ENCODE measurements around the gene UBFD1. TPM values are rescaled to one million over a fixed set of nuclear protein-coding genes. Genes with fewer than 3 reads are reported as not detected.
"Not testable (repeated sequence)": the region's sequence is repeated elsewhere in the genome, so short reads cannot be mapped to it uniquely, and the experiment has no call there.

UBFD1 gene
- polyA plus RNA-seq, 2 donors, result 3.8 to 7.5 TPM

GRCh38 chr16:23538919-23539278 lies 18.6 kb upstream of the UBFD1 start:
- 92 to 93% methylated on average over 1 of the region's 1 CpG for WGBS, 2 donors
- no peaks in the 10 kb centered on the region for H3K9me3 ChIP-seq (ENCODE audit: control insufficient read depth in 2 of 2, insufficient read depth in 1 of 2, low read depth in 1 of 2, low read length in 1 of 2)
- peaks cover 4 to 19% of the 10 kb centered on the region in 2 donors for H3K36me3 ChIP-seq (ENCODE audit: control insufficient read depth in 2 of 2, insufficient read depth in 2 of 2, low read length in 1 of 2)
- no peaks in the 10 kb centered on the region for H3K27me3 ChIP-seq (ENCODE audit: control insufficient read depth in 1 of 2, insufficient read depth in 2 of 2, low read length in 2 of 2)
- H3K4me3 ChIP-seq (ENCODE audit: low read depth in 1 of 2, low read length in 2 of 2), result no peak overlapping the region
- no peak overlapping the region for H3K27ac ChIP-seq (ENCODE audit: low read depth in 2 of 2, low read length in 1 of 2)
- H3K4me1 ChIP-seq (ENCODE audit: control insufficient read depth in 2 of 2, insufficient read depth in 2 of 2, low read length in 1 of 2), result no peaks in the 10 kb centered on the region

DNA sequence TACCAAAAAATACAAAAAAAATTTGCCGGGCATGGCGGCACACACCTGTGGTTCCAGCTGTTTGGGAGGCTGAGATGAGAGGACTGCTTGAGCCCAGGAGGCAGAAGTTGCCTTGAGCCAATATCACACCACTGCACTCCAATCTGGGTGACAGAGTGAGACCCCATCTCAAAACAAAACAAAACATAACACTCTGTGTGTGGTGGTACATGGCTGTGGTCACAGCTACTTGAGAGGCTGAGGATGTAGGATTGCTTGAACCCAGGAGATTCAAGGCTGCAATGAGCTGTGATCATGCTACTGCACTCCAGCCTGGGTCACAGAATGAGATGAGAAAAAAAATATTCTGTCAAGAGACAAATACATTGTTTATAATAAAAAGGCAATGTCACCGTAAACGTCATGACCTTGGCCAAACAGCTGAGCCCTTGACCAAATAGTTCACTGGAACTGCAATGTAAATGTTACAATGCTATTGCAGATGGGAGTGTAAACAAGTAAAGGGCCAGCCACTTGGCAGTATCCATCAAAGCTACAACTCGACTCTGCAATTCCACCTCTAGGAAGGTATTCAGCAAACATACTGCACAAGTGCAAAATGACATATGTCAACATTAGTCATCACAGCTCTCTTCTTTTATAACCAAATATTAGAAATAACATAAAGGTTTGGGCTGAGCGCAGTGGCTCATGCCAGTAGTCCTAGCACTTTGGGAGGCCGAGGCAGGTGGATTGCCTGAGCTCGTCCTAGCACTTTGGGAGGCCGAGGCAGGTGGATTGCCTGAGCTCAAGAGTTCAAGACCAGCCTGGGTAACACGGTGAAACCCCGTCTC lies 17.3 kb upstream of the UBFD1 start:
- no peaks in the 10 kb centered on the region for H3K27me3 ChIP-seq (ENCODE audit: control insufficient read depth in 1 of 2, insufficient read depth in 2 of 2, low read length in 2 of 2)
- no peak overlapping the region for H3K27ac ChIP-seq (ENCODE audit: low read depth in 2 of 2, low read length in 1 of 2)

GRCh38 chr16:23540817-23541178 lies 16.7 kb upstream of the UBFD1 start:
- not testable (repeated sequence) for H3K27me3 ChIP-seq (ENCODE audit: control insufficient read depth in 1 of 2, insufficient read depth in 2 of 2, low read length in 2 of 2); H3K4me3 ChIP-seq (ENCODE audit: low read depth in 1 of 2, low read length in 2 of 2); H3K9me3 ChIP-seq (ENCODE audit: control insufficient read depth in 2 of 2, insufficient read depth in 1 of 2, low read depth in 1 of 2, low read length in 1 of 2); H3K27ac ChIP-seq (ENCODE audit: low read depth in 2 of 2, low read length in 1 of 2); H3K4me1 ChIP-seq (ENCODE audit: control insufficient read depth in 2 of 2, insufficient read depth in 2 of 2, low read length in 1 of 2)
- H3K36me3 ChIP-seq (ENCODE audit: control insufficient read depth in 2 of 2, insufficient read depth in 2 of 2, low read length in 1 of 2), result peaks cover 3 to 14% of the 10 kb centered on the region in 2 donors
- 99% methylated on average over 3 of the region's 3 CpGs for WGBS, 2 donors

More for the DNA sequence above, 17.3 kb upstream of the UBFD1 start:
- Histone ChIP-seq H3K36me3 (ENCODE audit: control insufficient read depth in 2 of 2, insufficient read depth in 2 of 2, low read length in 1 of 2) (peaks cover 2 to 13% of the 10 kb centered on the region in 2 donors), H3K9me3 (ENCODE audit: control insufficient read depth in 2 of 2, insufficient read depth in 1 of 2, low read depth in 1 of 2, low read length in 1 of 2) (no peaks in the 10 kb centered on the region), H3K4me1 (ENCODE audit: control insufficient read depth in 2 of 2, insufficient read depth in 2 of 2, low read length in 1 of 2) (peaks cover 0 to under 1% of the 10 kb centered on the region in 2 donors), H3K4me3 (ENCODE audit: low read depth in 1 of 2, low read length in 2 of 2) (no peak overlapping the region)
- WGBS, 2 donors, result 87 to 88% methylated on average over 11 of the region's 11 CpGs

DNA sequence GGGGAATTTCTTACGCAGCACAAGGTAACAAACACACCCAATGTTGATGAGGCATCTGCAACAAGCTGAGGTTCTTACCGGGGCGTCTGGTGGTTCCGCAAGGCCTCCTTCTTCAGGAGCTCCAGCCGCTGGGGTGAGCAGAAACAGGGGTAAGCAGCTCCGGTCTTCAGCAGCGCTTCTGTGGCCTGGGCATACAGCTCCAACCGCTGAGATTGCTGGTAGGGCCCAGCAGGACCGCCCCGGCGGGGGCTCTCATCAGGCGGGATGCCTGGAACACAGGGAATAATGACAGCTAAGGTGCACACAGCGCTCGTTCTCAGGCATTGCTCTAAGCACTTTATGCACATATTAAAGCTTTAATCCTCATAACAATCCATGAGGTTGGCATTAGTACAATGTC lies 13.1 kb upstream of the UBFD1 start:
- H3K27ac ChIP-seq (ENCODE audit: low read depth in 2 of 2, low read length in 1 of 2), result no peak overlapping the region
- no peak overlapping the region for H3K4me3 ChIP-seq (ENCODE audit: low read depth in 1 of 2, low read length in 2 of 2)
- H3K27me3 ChIP-seq (ENCODE audit: control insufficient read depth in 1 of 2, insufficient read depth in 2 of 2, low read length in 2 of 2), result no peaks in the 10 kb centered on the region
- peaks cover 0 to 2% of the 10 kb centered on the region in 2 donors for H3K4me1 ChIP-seq (ENCODE audit: control insufficient read depth in 2 of 2, insufficient read depth in 2 of 2, low read length in 1 of 2)
- H3K36me3 ChIP-seq (ENCODE audit: control insufficient read depth in 2 of 2, insufficient read depth in 2 of 2, low read length in 1 of 2), result peaks cover 3 to 25% of the 10 kb centered on the region in 2 donors
- H3K9me3 ChIP-seq (ENCODE audit: control insufficient read depth in 2 of 2, insufficient read depth in 1 of 2, low read depth in 1 of 2, low read length in 1 of 2), result no peaks in the 10 kb centered on the region
- 95 to 97% methylated on average over 14 of the region's 14 CpGs for WGBS, 2 donors

GRCh38 chr16:23549938-23550337 lies 7.6 kb upstream of the UBFD1 start:
- Histone ChIP-seq H3K27ac (ENCODE audit: low read depth in 2 of 2, low read length in 1 of 2) (no peak overlapping the region), H3K36me3 (ENCODE audit: control insufficient read depth in 2 of 2, insufficient read depth in 2 of 2, low read length in 1 of 2) (peaks cover 5 to 32% of the 10 kb centered on the region in 2 donors), H3K27me3 (ENCODE audit: control insufficient read depth in 1 of 2, insufficient read depth in 2 of 2, low read length in 2 of 2) (no peaks in the 10 kb centered on the region), H3K4me1 (ENCODE audit: control insufficient read depth in 2 of 2, insufficient read depth in 2 of 2, low read length in 1 of 2) (peaks cover 0 to 2% of the 10 kb centered on the region in 2 donors), H3K4me3 (ENCODE audit: low read depth in 1 of 2, low read length in 2 of 2) (no peak overlapping the region), H3K9me3 (ENCODE audit: control insufficient read depth in 2 of 2, insufficient read depth in 1 of 2, low read depth in 1 of 2, low read length in 1 of 2) (no peaks in the 10 kb centered on the region)
- 96 to 97% methylated on average over 5 of the region's 5 CpGs for WGBS, 2 donors

DNA sequence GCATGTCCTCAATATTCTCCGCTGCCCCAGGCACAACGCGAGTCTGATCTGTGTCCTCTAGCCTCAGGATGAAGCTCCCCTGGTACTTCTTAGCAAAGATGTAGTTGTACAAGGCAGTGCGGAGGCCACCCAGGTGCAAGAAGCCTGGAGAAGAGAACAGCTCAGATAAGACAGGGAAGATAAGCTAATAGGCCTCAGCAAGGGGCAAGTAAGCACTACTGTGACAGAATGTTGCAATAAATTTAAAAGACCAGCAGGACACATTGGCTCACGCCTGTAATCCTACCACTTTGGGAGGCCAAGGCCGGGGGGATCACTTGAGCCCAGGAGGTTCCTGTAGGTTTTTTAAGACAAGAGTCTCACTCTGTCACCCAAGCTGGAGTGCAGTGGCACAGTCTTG lies 5.4 kb upstream of the UBFD1 start:
- Histone ChIP-seq H3K27me3 (ENCODE audit: control insufficient read depth in 1 of 2, insufficient read depth in 2 of 2, low read length in 2 of 2) (no peaks in the 10 kb centered on the region), H3K36me3 (ENCODE audit: control insufficient read depth in 2 of 2, insufficient read depth in 2 of 2, low read length in 1 of 2) (peaks cover 2 to 29% of the 10 kb centered on the region in 2 donors), H3K4me1 (ENCODE audit: control insufficient read depth in 2 of 2, insufficient read depth in 2 of 2, low read length in 1 of 2) (no peaks in the 10 kb centered on the region), H3K9me3 (ENCODE audit: control insufficient read depth in 2 of 2, insufficient read depth in 1 of 2, low read depth in 1 of 2, low read length in 1 of 2) (no peaks in the 10 kb centered on the region), H3K4me3 (ENCODE audit: low read depth in 1 of 2, low read length in 2 of 2) (no peak overlapping the region), H3K27ac (ENCODE audit: low read depth in 2 of 2, low read length in 1 of 2) (no peak overlapping the region)
- 76 to 86% methylated on average over 6 of the region's 6 CpGs for WGBS, 2 donors

GRCh38 chr16:23554536-23554935 lies 3.0 kb upstream of the UBFD1 start:
- H3K27ac ChIP-seq (ENCODE audit: low read depth in 2 of 2, low read length in 1 of 2), result no peak overlapping the region
- no peak overlapping the region for H3K4me3 ChIP-seq (ENCODE audit: low read depth in 1 of 2, low read length in 2 of 2)
- H3K9me3 ChIP-seq (ENCODE audit: control insufficient read depth in 2 of 2, insufficient read depth in 1 of 2, low read depth in 1 of 2, low read length in 1 of 2), result no peaks in the 10 kb centered on the region
- WGBS, 2 donors, result 83 to 89% methylated on average over 3 of the region's 3 CpGs
- no peaks in the 10 kb centered on the region for H3K27me3 ChIP-seq (ENCODE audit: control insufficient read depth in 1 of 2, insufficient read depth in 2 of 2, low read length in 2 of 2)
- H3K36me3 ChIP-seq (ENCODE audit: control insufficient read depth in 2 of 2, insufficient read depth in 2 of 2, low read length in 1 of 2), result peaks cover 2 to 17% of the 10 kb centered on the region in 2 donors
- H3K4me1 ChIP-seq (ENCODE audit: control insufficient read depth in 2 of 2, insufficient read depth in 2 of 2, low read length in 1 of 2), result no peaks in the 10 kb centered on the region

GRCh38 chr16:23557779-23558702 lies 514 bp downstream of the UBFD1 start:
- H3K27me3 ChIP-seq (ENCODE audit: control insufficient read depth in 1 of 2, insufficient read depth in 2 of 2, low read length in 2 of 2), result no peaks in the 10 kb centered on the region
- H3K27ac ChIP-seq (ENCODE audit: low read depth in 2 of 2, low read length in 1 of 2), result peak overlapping the region; percentile 81 to 91
- no peaks in the 10 kb centered on the region for H3K4me1 ChIP-seq (ENCODE audit: control insufficient read depth in 2 of 2, insufficient read depth in 2 of 2, low read length in 1 of 2)
- WGBS, 2 donors, result 1 to 2% methylated on average over 42 to 60 of the region's 60 CpGs
- peaks cover 10 to 13% of the 10 kb centered on the region in 2 donors for H3K36me3 ChIP-seq (ENCODE audit: control insufficient read depth in 2 of 2, insufficient read depth in 2 of 2, low read length in 1 of 2)
- H3K9me3 ChIP-seq (ENCODE audit: control insufficient read depth in 2 of 2, insufficient read depth in 1 of 2, low read depth in 1 of 2, low read length in 1 of 2), result no peaks in the 10 kb centered on the region
- peak overlapping the region; percentile 96 to 98 for H3K4me3 ChIP-seq (ENCODE audit: low read depth in 1 of 2, low read length in 2 of 2)

DNA sequence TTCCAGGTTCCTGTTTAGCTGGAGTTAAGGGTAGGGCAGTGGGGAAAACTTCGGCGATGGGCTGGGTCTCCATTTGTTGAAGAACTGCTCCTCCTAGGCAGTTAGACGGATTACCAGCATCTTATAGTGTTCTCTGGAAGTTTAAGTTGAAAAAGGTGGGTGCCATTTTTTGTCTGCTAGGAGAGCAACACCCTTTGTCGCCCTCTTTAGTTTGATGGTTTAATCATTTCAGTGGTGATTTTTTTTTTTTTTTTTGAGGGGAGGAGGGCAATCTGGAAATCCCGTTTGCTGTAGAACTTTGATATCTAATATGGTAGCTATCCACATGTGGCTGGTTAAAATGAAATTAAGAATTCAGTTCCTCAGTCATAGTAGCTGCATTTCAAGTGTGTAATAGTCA lies 4.1 kb downstream of the UBFD1 start:
- Histone ChIP-seq H3K4me3 (ENCODE audit: low read depth in 1 of 2, low read length in 2 of 2) (no peak overlapping the region), H3K27ac (ENCODE audit: low read depth in 2 of 2, low read length in 1 of 2) (no peak overlapping the region), H3K27me3 (ENCODE audit: control insufficient read depth in 1 of 2, insufficient read depth in 2 of 2, low read length in 2 of 2) (no peaks in the 10 kb centered on the region), H3K4me1 (ENCODE audit: control insufficient read depth in 2 of 2, insufficient read depth in 2 of 2, low read length in 1 of 2) (no peaks in the 10 kb centered on the region), H3K9me3 (ENCODE audit: control insufficient read depth in 2 of 2, insufficient read depth in 1 of 2, low read depth in 1 of 2, low read length in 1 of 2) (no peaks in the 10 kb centered on the region), H3K36me3 (ENCODE audit: control insufficient read depth in 2 of 2, insufficient read depth in 2 of 2, low read length in 1 of 2) (peaks cover 26 to 39% of the 10 kb centered on the region in 2 donors)
- WGBS, 2 donors, result 77 to 79% methylated on average over 5 of the region's 5 CpGs

Measured in esophagus (tissue), 2 donors.